ENCODE measurements around the gene INTS11. TPM values are rescaled to one million over a fixed set of nuclear protein-coding genes. Genes with fewer than 3 reads are reported as not detected.
A peak's percentile ranks its signal among the peaks of the same experiment; 100 is the strongest.

INTS11 gene
- total and polyA plus RNA-seq, 10 of the 15 experiments (the other 5 are each of a cell fraction or from before 2014, with no cell fraction given): 2.5 to 117 (median 77.7) TPM

- Histone ChIP-seq H3K27ac (ENCODE audit: control insufficient read depth, insufficient read depth) (no peak overlapping the region), H3K79me2 (ENCODE audit: control insufficient read depth, insufficient read depth, low read length) (no peaks in the 10 kb centered on the region; the same call in none of the 2 replicates), H3K9ac (ENCODE audit: control insufficient read depth, insufficient read depth, low read length) (no peak overlapping the region), H3K4me3 (no peak overlapping the region), H3K36me3 (ENCODE audit: control insufficient read depth in 2 of 2, insufficient read depth in 2 of 2, low read length in 1 of 2) (peaks cover 0 to 5% of the 10 kb centered on the region in 2 experiments), H2AFZ (ENCODE audit: control insufficient read depth, low read depth, low read length) (no peak overlapping the region), H3K27me3 (replicated peaks in 1 of 2; ENCODE audit: control insufficient read depth in 2 of 2, insufficient read depth in 2 of 2, low read length in 1 of 2) (no peaks in the 10 kb centered on the region), H3K4me1 (ENCODE audit: control insufficient read depth, insufficient read depth, low read length) (no peaks in the 10 kb centered on the region), H3K4me2 (ENCODE audit: control insufficient read depth, insufficient read depth) (no peak overlapping the region), H4K20me1 (ENCODE audit: control insufficient read depth, insufficient read depth) (no peaks in the 10 kb centered on the region), H3K9me3 (replicated peaks; ENCODE audit: control insufficient read depth, insufficient read depth, low read length) (no peaks in the 10 kb centered on the region)
- intact Hi-C loops (cut with micrococcal nuclease; ENCODE audit: unreplicated experiment) (no loop called here), in situ Hi-C loops (cut with MboI) (no loop called here)
- ChIA-PET SMC1A (ENCODE audit: uncharacterized antibody, unreplicated experiment) (no interaction called here), RAD21 (ENCODE audit: unreplicated experiment) (no interaction called here), POLR2A (no interaction called here), CTCF (no interaction called here)
- FAIRE-seq: no peak
- no peak for TF ChIP-seq E2F8 (IDR thresholded peaks at IDR 0.05; ENCODE audit: low read depth, partially characterized antibody)
- no peak for TF ChIP-seq NR2C1 (IDR thresholded peaks at IDR 0.05)
- WGBS (ENCODE audit: insufficient coverage, insufficient replicate concordance, low lambda C conversion rate, missing lambda C conversion rate): 96% methylated on average over 28 of the region's 28 CpGs
- no peak for ATAC-seq
- DNase-seq (ENCODE audit: low read depth, low spot score): no peak
- no TSS peak for BruUV-seq (replicated peaks)
Observed at GRCh38 chr1:1342061-1342562, 17.7 kb upstream of the INTS11 start.

- ChIA-PET RAD21 (ENCODE audit: unreplicated experiment) (no interaction called here), SMC1A (ENCODE audit: uncharacterized antibody, unreplicated experiment) (no interaction called here), POLR2A (no interaction called here), CTCF (no interaction called here)
- no TSS peak for BruUV-seq (replicated peaks)
- H3K9ac ChIP-seq (ENCODE audit: control insufficient read depth, insufficient read depth, low read length): no peak overlapping the region
- H3K27me3 ChIP-seq (replicated peaks in 1 of 2; ENCODE audit: control insufficient read depth in 2 of 2, insufficient read depth in 2 of 2, low read length in 1 of 2): no peaks in the 10 kb centered on the region
- H3K4me1 ChIP-seq (ENCODE audit: control insufficient read depth, insufficient read depth, low read length): no peaks in the 10 kb centered on the region
- in situ Hi-C loops (cut with MboI) (no loop called here), intact Hi-C loops (cut with micrococcal nuclease; ENCODE audit: unreplicated experiment) (no loop called here)
- H4K20me1 ChIP-seq (ENCODE audit: control insufficient read depth, insufficient read depth): no peaks in the 10 kb centered on the region
- ATAC-seq (no peak), FAIRE-seq (no peak), DNase-seq (ENCODE audit: low read depth, low spot score) (no peak)
- H3K9me3 ChIP-seq (replicated peaks; ENCODE audit: control insufficient read depth, insufficient read depth, low read length): no peaks in the 10 kb centered on the region
- H3K79me2 ChIP-seq (ENCODE audit: control insufficient read depth, insufficient read depth, low read length): no peaks in the 10 kb centered on the region; the same call in none of the 2 replicates
- 82% methylated on average over 17 of the region's 17 CpGs for WGBS (ENCODE audit: insufficient coverage, insufficient replicate concordance, low lambda C conversion rate, missing lambda C conversion rate)
- no peak overlapping the region for H2AFZ ChIP-seq (ENCODE audit: control insufficient read depth, low read depth, low read length)
- peaks cover 0 to 5% of the 10 kb centered on the region in 2 experiments for H3K36me3 ChIP-seq (ENCODE audit: control insufficient read depth in 2 of 2, insufficient read depth in 2 of 2, low read length in 1 of 2)
- H3K4me2 ChIP-seq (ENCODE audit: control insufficient read depth, insufficient read depth): no peak overlapping the region
- peak; percentile 95 for TF ChIP-seq BCL3 (IDR thresholded peaks at IDR 0.05; ENCODE audit: borderline replicate concordance, insufficient read depth, low read depth, low read length, poor library complexity, severe bottlenecking)
- no peak for TF ChIP-seq SRF (IDR thresholded peaks at IDR 0.05; ENCODE audit: low read depth in 2 of 2, low read length in 2 of 2)
- TF ChIP-seq PBX3 (IDR thresholded peaks at IDR 0.05; ENCODE audit: insufficient replicate concordance, low read depth, low read length): peak; percentile 10
- TF ChIP-seq EP300 (IDR thresholded peaks at IDR 0.05; ENCODE audit: borderline replicate concordance in 1 of 2, control insufficient read depth in 1 of 2, low read depth in 2 of 2, low read length in 2 of 2): no peak
- TF ChIP-seq KDM1A (IDR thresholded peaks at IDR 0.05; ENCODE audit: borderline replicate concordance): no peak
- no peak overlapping the region for H3K27ac ChIP-seq (ENCODE audit: control insufficient read depth, insufficient read depth)
- no peak overlapping the region for H3K4me3 ChIP-seq
Observed at GRCh38 chr1:1341549-1342021, 17.1 kb upstream of the INTS11 start.
